ENCODE data around the gene ZNF19.

ZNF19 gene

DNA sequence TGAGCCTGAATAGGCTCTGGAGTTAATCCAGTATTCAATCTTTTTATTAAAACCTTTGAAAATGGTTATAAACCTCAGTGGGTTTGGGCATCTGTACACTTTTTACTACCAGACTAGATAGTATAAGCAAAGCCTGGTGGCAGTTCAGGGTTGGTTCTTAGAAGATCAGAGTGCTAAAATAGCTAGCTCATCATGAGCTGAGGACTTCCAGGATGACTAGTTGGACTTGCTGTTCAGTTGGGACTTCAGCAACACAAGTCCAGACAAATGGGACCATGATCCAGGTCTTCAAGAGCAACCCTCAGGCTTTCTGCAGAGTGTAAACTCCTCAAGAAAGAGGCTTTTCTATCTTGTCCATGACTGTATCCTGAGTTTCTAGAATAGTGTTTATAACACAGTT is 1.2 kb upstream of the ZNF19 start:
- no peak for DNase-seq (ENCODE audit: low read depth, low spot score)

DNA sequence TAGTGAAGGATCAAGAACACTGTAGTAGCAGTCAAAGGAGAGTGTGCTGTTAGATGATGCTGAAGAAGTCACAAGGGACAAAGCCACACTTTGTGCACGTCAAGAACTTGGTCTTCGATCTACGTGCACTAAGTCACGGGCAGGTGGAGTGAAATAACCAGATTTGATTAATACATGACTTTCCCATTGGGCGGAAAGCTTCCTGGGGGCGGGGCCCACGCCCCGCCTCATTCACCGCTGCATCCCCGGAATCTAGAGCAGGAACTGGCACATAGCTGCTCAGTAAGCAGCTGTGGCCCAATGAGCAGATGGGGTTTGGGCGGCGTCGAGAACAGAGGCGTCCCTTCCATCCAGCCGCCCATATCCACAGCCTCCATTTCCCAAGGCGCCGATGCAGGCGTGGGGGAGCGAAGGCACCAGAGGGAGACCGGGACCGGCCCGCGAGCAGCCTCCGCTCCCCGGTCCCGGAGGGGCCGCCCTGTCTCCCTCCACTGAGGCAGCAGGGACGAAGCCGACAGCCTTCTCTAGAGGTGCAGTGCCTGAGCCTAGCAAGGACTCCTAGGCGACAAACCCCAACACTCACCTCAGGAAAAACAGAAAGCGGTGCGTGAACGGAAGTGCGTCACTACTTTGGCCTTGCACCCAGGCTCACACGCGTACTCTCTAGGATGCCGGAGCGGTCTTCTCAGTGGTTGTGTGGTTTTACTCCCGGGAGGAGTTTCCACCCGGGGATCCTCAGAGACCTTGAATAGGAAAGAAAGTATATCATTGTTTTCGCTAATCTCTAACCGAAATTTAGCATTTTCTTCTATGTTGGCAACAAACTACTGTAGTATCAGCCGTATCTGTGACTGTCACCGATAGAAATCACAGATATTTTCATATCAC is 4.9 kb downstream of the ZNF19 start:
- DNase-seq (ENCODE audit: low read depth, low spot score) = peak; percentile 78

DNA sequence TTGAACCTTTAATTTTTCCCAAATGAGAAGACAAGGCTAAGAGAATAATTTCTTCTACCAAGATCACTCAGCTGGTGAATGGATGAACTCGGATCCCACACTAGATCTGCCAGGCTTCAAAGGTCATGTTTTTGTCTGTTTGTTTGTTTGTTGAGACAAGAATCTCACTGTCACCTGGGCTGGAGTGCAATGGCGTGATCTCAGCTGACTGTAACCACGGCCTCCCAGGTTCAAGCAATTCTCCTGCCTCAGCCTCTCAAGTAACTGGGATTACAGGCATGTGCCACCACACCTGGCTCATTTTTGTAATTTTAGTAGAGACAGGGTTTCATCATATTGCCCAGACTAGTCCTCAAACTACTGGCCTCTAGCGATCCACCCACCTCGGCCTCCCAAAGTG is 6.6 kb downstream of the ZNF19 start:
- no peak for DNase-seq (ENCODE audit: low read depth, low spot score)

DNA sequence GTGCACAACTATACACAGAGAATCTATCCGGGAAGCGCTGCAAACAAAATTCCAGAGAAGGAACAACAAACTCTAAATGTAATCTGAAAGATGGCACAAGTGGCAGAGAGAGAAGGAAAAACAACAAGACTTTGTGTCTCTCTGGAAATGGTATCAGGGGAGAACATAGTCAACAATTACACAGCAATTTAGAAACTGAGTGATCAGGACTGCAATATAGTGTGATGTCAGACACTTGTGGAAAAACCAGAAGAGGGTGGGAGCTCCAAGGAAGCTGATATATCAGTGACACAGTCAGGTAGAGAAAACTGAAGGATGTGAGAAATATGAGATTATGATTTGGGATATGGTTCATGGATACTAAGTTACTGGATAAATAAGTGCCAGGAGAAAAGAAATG is 8.2 kb downstream of the ZNF19 start:
- DNase-seq (ENCODE audit: low read depth, low spot score) = no peak

DNA sequence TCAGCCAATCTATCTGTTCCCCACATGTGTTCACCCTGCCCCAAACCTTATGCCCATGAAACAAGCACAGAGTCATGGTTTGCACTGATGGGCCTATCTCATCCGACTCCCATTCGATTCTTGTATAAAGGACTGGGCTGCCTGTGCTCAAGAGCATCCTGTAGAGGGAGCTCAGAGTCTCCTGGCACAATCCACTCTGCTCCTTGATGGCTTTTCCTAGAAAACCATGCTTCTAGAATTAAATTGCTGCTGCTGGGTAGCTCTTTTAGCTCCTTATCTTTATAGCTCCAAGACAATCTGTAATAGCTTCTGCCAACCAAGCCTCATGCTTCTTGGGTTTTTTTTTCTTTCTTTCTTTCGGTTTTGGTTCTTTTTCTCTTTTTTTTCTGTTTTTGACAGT is 9.7 kb downstream of the ZNF19 start:
- DNase-seq (ENCODE audit: low read depth, low spot score) = no peak

DNA sequence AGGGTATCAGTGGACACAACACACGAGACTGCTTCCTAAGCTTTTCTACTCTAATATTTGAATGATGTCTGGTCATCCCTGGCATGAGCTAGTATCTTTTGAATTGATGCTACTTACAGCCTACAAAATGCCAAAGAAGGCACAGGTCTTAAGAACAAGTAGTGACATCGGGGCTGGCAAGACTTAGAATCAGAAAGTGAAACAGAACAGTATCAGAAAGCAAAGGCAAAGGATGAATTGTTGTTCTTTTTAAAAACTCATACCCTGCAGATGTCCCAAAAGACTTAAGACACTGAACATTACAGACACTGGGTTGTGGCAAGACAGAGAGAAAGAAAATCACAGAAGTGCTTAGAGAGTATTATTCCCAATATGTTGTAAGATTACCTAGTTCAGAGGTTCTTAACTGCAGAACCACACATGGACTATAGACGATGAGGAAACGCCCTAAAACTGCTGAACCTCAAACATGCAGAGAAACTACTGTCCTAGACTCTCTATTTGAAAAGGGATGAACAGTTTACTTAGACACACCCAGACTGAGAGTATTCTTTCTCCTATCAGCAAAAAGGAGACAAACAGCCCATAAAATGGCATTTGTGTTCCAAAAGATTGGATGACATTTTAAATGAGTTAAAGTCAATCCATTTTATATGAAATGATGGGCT is 12.5 kb downstream of the ZNF19 start:
- no peak for DNase-seq (ENCODE audit: low read depth, low spot score)

DNA sequence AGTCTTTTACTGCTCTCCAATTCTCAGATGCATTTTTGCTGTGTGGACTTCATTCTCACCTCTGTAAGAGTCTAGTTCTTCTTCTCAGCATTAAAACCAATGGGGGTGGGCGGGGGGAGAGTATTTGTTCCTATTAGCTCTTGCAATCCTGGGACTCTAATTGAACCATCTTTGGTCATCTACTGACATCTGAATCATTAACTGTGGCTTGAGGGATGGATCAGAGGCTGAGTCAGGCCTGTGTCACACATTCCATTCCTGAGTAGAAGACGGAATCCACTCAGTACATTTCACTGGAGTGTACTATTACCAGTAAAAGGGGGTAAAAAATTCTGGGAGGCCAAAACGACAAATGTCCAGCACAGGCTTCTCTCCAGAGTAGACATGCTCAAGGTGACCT is 14.3 kb downstream of the ZNF19 start:
- DNase-seq (ENCODE audit: low read depth, low spot score) = no peak

DNA sequence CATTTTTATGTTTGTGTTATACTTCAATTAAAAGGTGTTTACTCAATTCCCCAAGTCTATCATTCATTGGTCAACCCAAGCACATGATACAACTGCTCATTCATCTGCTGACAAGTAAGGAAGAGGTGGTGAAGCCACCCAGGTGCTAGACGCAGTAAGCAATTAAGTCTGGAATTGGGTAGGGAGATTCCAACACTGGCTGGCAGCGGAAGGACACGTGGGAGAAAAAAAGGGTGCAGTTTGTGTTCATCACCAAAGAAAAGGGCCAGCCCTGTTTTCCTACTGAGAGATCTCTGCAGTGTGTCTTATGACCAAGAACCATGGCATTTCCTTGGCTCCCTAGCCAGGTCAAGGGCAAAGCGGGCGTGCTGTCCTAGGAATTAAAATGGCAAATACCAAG is 15.2 kb downstream of the ZNF19 start:
- DNase-seq (ENCODE audit: low read depth, low spot score) = no peak

DNA sequence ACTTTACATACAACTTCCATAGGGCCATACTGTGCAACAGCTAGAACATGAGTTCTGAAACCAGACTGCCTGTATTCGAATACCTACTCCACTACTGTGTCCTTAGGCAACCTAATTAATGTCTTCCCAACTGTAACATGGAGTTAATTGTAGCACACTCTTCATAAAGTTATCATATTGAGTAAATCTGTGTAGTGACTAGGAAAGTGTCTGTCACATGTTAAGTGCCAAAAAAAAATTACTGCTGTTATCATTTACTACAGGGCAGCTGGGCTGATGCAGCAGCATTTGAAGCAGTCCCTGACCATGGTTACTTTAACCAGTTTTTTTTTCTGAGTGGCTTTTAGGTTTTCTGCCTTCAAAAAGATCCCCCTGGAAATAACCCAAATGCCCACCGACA is 16.2 kb downstream of the ZNF19 start:
- no peak for DNase-seq (ENCODE audit: low read depth, low spot score)

DNA sequence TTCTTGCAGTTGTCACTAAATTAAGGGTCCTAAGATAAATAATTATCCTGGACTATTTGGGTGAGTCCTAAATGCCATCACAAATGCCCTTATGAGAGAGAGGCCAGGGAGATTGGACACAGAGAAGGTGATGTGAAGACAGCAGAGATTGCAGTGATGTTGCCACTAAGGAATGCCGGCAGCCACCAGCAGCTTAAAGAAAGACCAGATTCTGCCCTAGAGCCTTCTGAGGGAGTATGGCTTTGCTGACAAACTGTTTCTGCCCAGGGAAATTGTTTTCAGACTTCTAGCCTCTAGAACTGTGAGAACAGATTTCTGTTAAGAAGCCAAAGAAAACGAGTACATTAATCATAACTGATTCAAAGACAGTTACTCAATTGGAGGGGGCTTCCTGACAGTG is 17.1 kb downstream of the ZNF19 start:
- no peak for DNase-seq (ENCODE audit: low read depth, low spot score)

DNA sequence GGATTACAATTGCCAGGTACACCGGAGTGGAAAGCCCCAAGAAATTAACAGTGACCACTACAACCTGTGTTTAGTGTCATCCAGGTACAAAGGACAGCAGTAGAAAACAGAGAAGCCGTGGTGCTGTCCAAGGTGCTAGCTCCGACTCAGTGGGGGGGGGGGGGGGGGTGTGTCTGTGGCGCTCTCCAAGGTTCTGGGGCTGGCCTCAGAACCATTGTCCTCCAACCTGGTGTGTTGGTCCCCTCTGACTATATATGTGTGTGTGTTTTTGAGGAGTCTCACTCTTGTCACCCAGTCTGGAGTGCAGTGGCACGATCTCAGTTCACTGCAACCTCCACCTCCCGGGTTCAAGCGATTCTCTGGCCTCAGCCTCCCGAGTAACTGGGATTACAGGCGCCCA is 21.3 kb downstream of the ZNF19 start:
- no peak for DNase-seq (ENCODE audit: low read depth, low spot score)

DNA sequence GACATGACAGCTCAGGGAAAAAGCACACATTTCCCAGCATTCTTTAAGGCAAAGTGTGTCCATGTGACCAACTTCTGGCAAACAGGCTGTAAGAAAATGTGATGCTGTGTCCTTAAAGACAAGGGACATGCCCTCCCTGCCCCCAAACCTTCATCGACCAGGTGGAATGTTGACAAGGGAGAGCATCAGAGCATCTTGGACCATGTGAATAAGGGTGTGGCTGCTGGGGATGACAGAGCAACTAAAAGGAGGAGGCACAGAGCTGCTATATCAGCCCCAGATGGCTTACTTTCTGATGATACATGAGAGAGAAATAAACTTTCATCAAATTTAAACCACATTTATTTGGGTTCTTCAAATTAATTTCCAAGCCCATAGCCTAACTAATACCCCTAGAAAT is 24.9 kb downstream of the ZNF19 start:
- no peak for DNase-seq (ENCODE audit: low read depth, low spot score)

DNA sequence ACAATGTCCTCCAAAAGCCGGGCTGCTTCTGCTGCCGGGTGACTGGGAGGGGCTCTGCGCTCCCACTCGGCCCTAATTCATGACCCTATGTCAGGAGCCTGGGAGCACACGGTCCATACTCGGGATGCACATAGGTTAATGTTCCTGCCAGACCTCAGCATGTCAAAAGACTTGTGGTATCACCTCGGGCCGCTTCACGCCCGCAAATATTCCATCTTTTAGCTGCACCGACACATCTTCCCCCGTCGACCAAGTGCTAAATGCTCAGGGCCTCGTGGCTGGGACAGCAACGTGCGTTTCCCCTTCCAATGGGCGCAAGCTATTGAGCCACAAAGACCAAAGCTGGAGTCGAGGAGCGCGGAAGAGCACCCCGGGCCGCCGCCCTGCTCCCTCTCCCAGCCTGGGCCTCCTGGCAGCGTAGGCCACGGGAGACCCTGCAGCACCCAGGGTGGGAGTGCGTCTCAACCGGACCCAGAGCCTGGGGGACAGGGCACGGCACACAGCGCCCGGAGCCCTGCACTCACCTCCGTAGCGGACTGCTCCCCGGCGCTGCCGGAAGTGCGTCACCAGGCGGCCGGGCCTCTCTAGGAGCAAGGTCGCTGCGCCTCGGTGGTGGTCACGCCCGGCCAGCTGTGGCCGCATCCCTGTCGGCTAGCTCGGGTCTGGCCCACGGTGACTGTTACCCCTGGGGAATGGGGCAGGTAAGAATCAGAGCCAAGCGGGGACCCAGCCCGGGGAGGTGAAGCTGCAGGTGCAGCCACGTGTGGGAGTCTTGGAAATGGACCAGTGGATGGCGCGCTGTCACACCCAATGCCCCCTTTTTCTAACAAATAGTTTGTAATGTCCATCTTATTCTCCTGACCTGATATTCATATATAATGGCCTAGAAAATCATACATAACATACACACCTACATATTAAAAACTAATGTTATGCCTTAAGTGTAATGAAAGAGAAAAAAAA is 27.2 kb downstream of the ZNF19 start, which contains the start of gene ZNF23:
TSS of gene ZNF23 (minus strand) at position 562 of the 963 bp plus-strand sequence. CDS start 5,451 bp downstream, outside the sequence.
- DNase-seq (ENCODE audit: low read depth, low spot score) = no peak

DNA sequence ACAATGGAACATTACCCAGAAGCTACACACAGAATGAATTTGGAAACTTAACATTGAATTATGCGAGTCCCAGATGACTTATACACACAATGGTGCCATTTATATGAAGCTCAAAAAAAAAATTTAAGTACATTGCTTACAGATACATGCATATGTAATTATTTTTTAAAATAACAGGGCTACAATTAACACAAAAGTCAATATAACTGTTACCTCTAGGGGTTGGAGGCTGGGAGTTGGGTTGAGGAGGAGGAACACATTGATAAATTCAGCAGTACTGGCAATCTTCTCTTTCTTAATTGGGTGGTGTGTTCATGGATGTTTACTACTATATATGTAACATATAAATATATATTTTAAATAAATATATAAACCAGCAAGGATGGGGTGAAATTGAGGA is 28.2 kb downstream of the ZNF19 start:
- DNase-seq (ENCODE audit: low read depth, low spot score) = no peak

DNA sequence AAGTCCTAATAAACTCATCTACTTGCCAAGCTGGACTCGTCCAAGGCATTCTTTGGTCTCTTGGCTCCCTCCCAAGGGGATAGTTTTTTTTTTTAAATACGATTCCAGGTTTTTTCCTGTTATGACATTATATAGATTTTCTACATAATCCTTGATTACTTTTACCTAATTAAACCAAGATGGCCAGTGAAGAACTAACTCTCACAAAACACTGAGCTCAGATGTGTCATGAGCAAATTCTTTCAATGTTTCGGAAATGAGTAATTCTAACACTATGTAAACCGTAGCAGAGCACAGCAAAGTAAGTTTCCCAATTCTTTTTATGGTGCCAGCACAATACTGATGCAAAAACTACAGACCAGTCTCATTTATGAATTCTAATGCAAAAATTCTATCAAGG is 28.9 kb downstream of the ZNF19 start:
- DNase-seq (ENCODE audit: low read depth, low spot score) = no peak

DNA sequence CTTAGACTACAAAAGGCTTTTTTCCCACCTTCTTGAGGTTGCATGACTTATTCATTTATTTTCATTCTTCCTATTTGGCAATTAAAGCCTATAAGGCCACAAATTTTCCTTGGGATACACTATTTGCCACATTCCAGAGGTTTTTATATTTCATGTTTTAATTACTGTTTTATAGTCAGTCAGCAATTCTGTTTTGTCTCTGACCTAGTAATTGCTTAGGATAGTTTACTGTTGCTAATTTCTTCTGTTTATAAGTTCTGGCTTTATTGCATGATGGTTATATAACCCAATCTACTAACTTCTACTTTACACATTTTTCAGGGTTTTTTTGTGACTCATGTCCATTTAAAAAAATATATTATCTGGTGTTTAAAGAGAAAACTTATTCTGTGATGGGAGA is 29.6 kb downstream of the ZNF19 start:
- no peak for DNase-seq (ENCODE audit: low read depth, low spot score)

DNA sequence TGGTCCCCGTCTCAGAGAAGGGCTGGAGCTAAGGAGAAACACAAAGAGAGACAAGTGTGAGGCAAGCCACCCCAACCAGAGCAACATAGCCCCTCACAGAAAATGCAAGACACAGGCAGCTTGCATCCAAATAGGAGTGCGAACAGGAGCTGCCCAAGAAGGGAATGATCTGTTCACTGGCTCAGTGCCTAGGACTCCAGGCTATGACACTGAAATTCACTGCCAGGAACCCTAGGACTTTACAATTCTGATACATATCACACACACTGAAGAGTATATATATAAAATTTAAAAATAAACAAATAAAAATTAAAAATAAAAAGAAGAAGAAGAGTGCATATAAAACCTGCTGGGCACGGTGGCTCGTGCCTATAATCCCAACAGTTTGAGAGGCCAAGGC is 32.3 kb downstream of the ZNF19 start:
- DNase-seq (ENCODE audit: low read depth, low spot score) = no peak

DNA sequence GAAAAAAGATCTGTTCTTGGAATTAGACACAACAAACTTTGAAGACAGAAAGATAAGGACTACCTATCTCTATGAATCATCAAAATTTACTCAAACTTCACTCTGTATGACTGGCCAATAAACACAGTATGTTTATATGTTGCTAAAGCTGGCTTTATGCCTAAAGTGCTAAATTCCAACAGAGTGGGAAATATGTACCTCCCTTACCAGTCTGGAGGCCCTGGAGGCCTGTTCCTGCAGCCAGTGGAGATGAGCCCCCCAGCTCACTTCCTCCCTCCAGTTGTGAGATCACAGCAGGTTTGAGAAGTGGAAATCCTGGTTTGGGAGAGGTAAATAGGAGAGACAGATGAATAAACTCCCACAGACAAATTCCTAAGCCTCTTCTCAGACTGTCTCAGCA is 36.1 kb downstream of the ZNF19 start:
- DNase-seq (ENCODE audit: low read depth, low spot score) = no peak

DNA sequence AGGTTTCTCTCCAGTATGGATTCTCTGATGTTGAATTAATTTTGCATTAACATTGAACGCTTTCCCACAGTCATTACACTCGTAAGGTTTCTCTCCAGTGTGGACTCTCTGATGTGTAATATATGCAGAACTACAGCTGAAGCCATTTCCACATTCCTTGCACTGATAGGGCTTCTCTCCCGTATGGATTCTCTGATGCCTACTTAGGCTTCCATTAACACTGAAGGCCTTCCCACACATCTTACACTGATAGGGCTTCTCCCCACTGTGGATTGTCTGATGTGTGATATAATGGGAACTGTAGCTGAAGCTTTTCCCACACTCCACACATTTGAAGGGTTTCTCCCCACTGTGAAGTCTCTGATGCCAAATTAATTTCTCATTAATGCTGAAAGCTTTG is 40.1 kb downstream of the ZNF19 start:
- no peak for DNase-seq (ENCODE audit: low read depth, low spot score)

DNA sequence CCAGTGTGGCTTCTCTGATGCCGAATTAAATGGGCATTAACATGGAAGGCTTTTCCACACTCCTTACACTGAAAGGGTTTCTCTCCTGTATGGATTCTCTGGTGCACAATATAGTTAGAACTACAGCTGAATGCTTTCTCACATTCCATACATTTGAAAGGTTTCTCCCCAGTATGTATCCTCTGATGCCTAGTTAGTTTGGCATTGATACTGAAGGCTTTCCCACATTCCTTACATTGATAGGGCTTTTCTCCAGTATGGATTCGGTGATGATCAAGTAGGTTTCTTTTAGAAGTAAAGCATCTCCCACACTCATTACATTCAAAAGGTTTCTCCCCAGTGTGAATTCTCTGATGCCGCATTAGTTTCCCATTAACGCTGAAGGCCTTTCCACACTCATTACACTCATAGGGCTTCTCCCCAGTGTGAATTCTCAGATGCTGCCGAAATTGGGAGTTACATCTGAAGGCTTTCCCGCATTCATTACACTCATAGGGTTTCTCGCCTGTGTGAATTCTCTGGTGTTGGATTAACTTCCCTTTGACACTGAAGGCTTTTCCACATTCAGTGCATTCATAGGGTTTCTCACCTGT is 40.8 kb downstream of the ZNF19 start:
- DNase-seq (ENCODE audit: low read depth, low spot score) = no peak

DNA sequence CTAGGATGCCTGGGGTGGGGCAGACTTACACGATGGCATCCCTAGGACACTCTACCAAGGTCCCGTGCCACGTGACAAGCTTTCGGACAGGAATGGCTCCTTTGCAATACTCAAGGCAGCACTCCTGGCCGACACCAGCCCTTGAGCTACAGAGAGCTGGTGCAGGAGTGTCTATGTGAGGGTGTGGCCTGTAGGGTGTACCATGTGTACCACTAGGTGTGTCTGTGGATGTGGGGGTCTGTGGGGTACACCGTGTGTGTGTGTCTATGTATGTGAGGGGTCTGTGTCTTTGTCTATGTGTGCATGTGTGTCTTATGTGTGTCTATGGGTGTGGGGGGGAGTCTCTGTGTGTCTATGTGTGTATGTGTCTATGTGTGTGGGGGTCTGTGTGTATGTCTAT is 45.4 kb downstream of the ZNF19 start:
- no peak for DNase-seq (ENCODE audit: low read depth, low spot score)

DNA sequence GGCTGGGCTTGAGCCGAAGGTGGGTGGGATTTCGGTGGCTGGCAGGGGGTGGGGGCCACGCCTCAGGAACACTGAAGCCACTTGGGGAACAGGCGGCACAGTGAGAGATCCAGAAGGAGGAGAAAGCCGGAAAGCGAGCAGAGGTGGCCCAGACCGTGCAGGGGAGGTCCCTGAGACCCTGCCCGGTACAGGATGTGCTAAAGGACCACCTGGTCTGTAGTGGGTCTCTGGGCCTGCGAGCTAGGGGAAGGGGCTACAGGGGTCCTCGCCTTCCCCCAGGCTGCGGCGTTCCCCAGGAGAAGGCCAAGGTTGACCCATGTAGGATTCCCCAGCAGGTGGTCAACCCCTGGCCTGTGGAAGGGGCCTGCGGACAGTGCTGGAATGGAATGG is 47.1 kb downstream of the ZNF19 start, which contains the start of gene TLE7:
TSS of gene TLE7 (minus strand) at position 4 of the 390 bp plus-strand sequence. CDS start 8,730 bp downstream, outside the sequence.
- no peak for DNase-seq (ENCODE audit: low read depth, low spot score)
